ENCODE data around the gene MESP1.
A peak's percentile ranks its signal among the peaks of the same experiment; 100 is the strongest.

MESP1 gene

GRCh38 chr15:89778861-89779260 lies 27.8 kb upstream of the MESP1 start:
- no peak for TF ChIP-seq CTCF (IDR thresholded peaks at IDR 0.05; ENCODE audit: insufficient read depth, low read depth, low read length, missing control alignments)
- DNase-seq (ENCODE audit: low read depth): no peak
- H3K4me3 ChIP-seq (ENCODE audit: low read depth, low read length): no peak overlapping the region

GRCh38 chr15:89777782-89778380 lies 26.8 kb upstream of the MESP1 start:
- no peak for DNase-seq (ENCODE audit: low read depth)
- H3K4me3 ChIP-seq (ENCODE audit: low read depth, low read length): no peak overlapping the region
- TF ChIP-seq CTCF (IDR thresholded peaks at IDR 0.05; ENCODE audit: insufficient read depth, low read depth, low read length, missing control alignments): no peak

GRCh38 chr15:89777073-89777751 lies 26.2 kb upstream of the MESP1 start:
- H3K4me3 ChIP-seq (ENCODE audit: low read depth, low read length): peak overlapping the region; percentile 49; the same call in 1 of the 2 replicates
- DNase-seq (ENCODE audit: low read depth): no peak
- TF ChIP-seq CTCF (IDR thresholded peaks at IDR 0.05; ENCODE audit: insufficient read depth, low read depth, low read length, missing control alignments): no peak

- DNase-seq (ENCODE audit: low read depth): peak; percentile 85
- H3K4me3 ChIP-seq (ENCODE audit: low read depth, low read length): peak within 1 kb of the TSS; percentile 49
- TF ChIP-seq CTCF (IDR thresholded peaks at IDR 0.05; ENCODE audit: insufficient read depth, low read depth, low read length, missing control alignments): peak; percentile 9
Observed at GRCh38 chr15:89776274-89777072, 25.4 kb upstream of the MESP1 start, which contains the start of gene MESP2. MESP2 (plus strand) TSS chr15:89776332; CDS start chr15:89776358, 26 bp downstream.

- H3K4me3 ChIP-seq (ENCODE audit: low read depth, low read length): no peak overlapping the region
- DNase-seq (ENCODE audit: low read depth): no peak
Observed at GRCh38 chr15:89775815-89776214, 24.8 kb upstream of the MESP1 start.

GRCh38 chr15:89774492-89774891 lies 23.4 kb upstream of the MESP1 start:
- no peak overlapping the region for H3K4me3 ChIP-seq (ENCODE audit: low read depth, low read length)
- no peak for TF ChIP-seq CTCF (IDR thresholded peaks at IDR 0.05; ENCODE audit: insufficient read depth, low read depth, low read length, missing control alignments)
- no peak for DNase-seq (ENCODE audit: low read depth)

More at GRCh38 chr15:89775815-89776214, 24.8 kb upstream of the MESP1 start:
- TF ChIP-seq CTCF (IDR thresholded peaks at IDR 0.05; ENCODE audit: insufficient read depth, low read depth, low read length, missing control alignments): no peak
